HG03469 (cell line): ENCODE results near the gene LDLRAD2.

ENCODE experiments used
- ATAC-seq: cut with Tn5 transposase; IDR thresholded peaks from one replicate; pipeline ENCODE4 v1.9.1; 2021; ENCODE audit warnings: mild to moderate bottlenecking, moderate library complexity, moderate number of reproducible peaks; ENCODE audit not compliant: unreplicated experiment

Gene LDLRAD2

GRCh38 chr1:21841852-21842466, 29.9 kb downstream of the LDLRAD2 start:
- ATAC-seq: no peak

GRCh38 chr1:21842606-21843162, 30.6 kb downstream of the LDLRAD2 start:
- no peak for ATAC-seq

DNA sequence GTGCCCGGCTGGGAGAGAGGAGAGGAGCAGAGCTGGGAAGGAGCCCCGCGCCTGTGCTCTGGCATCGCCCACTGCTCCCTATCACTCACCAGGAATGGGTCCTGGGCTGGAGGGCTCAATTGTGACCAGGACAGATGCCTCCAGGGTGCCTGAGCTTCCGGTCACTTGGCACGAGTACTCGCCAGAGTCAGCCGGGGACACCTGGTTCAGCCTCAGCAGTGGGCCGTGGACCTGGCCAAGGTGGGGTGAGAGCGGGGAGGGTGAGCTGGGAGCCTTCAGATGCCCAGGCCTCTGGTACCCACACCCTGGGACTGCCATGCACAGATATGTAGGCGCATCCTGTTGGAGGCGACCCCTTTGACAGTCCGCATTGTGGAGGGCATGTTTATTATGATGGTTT, 31.1 kb downstream of the LDLRAD2 start:
- ATAC-seq: no peak

DNA sequence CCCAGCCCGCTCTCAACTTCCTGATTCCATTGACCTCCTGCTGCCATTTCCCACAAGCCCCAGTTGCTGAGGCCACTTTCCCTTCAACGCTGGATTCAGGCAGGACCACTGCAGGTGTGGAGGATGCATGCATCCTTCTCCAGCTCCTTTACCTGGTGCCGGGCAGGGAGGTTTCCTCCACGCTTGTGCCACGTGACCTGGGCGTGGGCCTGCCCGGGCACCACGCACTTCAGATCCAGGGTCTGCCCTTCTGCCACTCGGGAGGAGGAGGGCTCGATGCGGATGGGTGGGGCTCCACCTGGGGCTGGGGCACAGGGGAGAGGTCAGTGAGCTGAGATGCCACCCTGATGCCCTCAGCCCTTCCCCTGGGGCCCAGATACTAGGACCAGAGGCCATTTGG, 31.9 kb downstream of the LDLRAD2 start:
- no peak for ATAC-seq

GRCh38 chr1:21845646-21846641, 33.9 kb downstream of the LDLRAD2 start:
- no peak for ATAC-seq

GRCh38 chr1:21847223-21848205, 35.4 kb downstream of the LDLRAD2 start:
- ATAC-seq: no peak

- no peak for ATAC-seq
Measured at GRCh38 chr1:21848524-21849174, 36.6 kb downstream of the LDLRAD2 start.

DNA sequence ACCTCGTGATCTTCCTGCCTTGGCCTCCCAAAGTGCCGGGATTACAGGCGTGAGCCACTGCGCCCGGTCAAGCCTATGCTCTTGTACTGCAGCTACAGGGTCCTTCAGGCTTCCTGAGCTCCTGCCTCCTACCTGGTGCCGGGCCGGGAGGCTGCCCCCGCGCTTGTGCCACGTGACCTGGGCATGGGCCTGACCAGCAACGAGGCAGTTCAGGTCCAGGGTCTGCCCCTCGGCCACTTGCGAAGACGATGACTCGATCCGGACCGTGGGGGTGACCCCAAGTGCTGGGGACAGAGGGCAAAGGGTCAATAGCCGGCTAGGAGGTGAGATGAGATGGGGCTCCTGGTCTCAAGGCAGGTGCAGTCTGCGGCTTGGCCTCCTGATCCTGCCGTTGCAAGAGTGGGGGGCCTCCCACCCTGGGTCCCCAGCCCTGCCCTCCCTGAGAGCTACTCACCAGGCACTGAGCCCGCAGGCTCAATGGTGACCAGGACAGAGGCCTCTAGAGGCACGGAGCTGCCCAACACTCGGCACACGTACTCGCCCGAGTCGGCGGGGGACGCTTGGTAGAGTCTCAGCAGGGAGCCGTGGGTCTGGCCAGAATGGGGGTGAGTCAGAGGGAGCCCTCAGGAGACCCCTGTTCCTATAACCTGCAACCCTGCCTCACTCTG, 38.0 kb downstream of the LDLRAD2 start:
- no peak for ATAC-seq

DNA sequence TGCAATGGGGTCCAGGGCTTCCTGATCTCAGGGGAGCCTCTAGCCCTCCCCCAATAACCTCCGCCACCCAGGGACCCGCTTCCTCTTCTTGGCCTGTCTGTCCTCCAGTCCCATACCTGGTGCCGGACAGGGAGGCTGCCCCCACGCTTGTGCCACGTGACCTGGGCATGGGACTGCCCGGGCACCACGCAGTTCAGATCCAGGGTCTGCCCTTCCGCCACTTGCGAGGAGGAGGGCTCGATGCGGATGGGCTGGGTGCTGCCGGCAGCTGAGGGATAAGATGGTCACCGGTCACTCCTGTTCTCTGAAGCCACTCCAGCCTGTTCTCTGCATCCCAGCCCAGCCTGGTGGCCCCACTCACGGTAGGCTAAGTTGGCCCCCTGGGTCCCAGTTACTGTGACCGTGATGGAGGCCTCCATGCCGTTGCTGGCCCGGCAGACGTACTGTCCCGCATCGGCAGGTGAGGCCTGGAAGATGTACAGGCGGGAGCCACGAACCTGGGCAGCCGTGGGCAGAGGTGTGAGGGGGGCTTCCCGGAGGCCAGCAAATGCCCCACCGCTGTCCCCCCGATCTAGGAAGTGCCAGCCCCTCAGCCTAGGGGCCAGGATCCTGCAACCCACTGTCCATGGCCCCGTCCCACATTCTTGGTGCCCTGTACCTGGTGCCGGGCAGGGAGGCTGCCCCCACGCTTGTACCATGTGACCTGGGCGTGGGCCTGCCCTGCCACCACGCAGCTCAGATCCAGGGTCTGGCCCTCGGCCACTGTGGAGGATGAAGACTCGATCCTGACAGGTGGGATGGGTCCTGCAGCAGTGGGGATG, 39.6 kb downstream of the LDLRAD2 start:
- no peak for ATAC-seq

GRCh38 chr1:21852282-21853130, 40.4 kb downstream of the LDLRAD2 start:
- no peak for ATAC-seq

DNA sequence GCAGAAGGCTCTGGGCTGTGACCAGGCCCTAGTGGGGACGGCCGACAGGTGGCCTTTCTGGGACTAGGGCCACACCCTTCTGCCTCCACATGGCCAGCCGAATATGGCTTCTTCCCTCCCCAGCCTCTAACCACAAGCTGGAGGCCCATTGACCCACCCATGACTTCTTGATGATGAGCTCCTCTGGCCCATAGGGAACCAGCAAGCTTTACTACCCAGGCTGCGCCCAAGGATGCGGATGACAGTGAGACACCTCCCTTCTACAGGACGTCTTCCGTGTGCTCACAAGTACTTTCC, 41.0 kb downstream of the LDLRAD2 start:
- ATAC-seq: no peak

- no peak for ATAC-seq
Measured at GRCh38 chr1:21854090-21854750, 42.2 kb downstream of the LDLRAD2 start.

GRCh38 chr1:21854751-21855131, 42.7 kb downstream of the LDLRAD2 start:
- ATAC-seq: no peak

DNA sequence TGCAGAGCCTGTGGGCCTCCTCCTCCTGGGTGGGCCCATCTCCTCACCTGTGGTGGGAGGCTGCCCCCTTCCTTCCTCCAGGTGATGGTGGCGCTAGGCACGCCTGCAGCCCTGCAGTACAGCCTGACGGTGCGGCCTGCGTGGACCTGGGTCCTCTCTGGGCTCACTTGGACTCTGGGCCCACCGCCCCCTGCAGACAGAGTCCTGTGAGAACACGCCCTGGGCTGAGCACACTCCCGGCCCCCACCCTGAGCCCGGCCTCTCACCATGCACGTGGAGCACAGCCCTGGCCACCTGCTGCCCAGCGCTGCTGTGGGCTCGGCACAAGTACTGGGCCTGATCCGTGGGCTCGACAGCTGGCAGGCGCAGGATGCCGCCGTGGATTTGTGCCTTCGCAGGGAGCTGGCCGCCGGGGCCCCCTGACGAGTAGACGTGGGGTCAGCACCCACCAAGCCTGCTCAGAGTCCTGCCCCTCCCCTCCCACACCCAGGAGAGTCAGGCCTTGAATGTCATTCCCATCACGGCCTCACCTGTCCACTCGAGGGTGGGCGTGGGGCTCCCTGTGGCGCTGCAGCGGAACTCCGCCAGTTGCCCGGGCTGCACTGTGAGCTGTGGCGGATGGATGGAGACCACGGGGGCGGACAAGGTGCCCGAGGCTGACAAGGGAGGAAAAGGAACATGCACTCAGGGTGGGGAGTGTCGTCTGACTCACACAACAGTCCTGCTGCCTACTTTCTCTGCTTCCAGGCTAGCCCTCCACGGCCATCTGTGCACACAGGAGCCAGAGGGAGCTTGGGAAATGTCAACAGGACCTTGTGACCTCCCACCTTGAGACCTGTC, 43.4 kb downstream of the LDLRAD2 start:
- ATAC-seq: no peak

DNA sequence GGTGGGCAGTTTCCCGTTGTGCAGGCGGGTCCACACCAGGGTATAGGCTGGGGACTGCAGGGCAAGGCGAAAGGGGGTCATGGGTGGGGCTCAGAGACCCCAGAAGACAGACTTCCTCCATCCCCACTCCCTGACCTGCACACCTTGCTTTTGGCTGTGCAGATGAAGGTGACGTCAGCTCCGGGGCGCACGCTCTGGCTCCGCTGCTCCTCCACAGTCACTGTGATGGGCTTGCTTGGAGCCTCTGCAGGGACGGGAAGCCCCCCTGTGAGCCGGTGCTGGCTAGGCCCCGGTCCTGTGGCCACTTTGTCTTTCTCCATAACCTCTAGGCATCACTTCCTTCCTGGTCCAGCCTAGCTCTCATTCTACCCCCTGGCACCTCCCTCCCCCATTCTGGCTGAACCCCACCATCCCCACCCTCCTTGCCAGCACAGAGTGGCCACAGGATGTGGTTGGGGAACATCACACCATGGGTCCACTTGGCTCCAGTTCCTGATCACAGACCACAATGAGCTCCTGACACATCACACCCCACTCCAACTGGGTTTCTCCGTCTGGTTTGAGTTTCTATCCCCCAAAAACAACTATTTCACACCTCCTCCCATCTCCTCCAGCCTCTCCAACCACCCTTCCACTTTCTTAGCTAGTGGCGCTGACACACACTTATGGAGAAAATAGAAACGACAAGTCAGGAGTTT, 45.2 kb downstream of the LDLRAD2 start:
- no peak for ATAC-seq
